GM23248 (cell line): ENCODE data around the gene RDM1. TPM values are rescaled to one million over a fixed set of nuclear protein-coding genes. Genes with fewer than 3 reads are reported as not detected.

Source experiments
- DNase-seq: peaks from one replicate; pipeline ENCODE4 v3.0.0-alpha.2; 2015
- H2AFZ ChIP-seq: fragments of 200-600 bp; sonication (generic); 2 replicates; pipeline ENCODE4 v1.6.1; 2016; ENCODE audit warnings: antibody characterized with exemption
- H3F3A ChIP-seq: fragments of 200-600 bp; sonication (generic); 2 replicates; pipeline ENCODE4 v1.6.1; 2016; ENCODE audit warnings: mild to moderate bottlenecking, antibody characterized with exemption, mixed run types; ENCODE audit not compliant: insufficient read depth
- H3K27ac ChIP-seq: fragments of 200-600 bp; sonication (generic); 2 replicates; pipeline ENCODE4 v1.5.1; 2016; ENCODE audit warnings: mild to moderate bottlenecking
- H3K27me3 ChIP-seq: fragments of 200-600 bp; sonication (generic); replicated peaks from 2 replicates; pipeline ENCODE4 v1.6.1; 2016; ENCODE audit warnings: mild to moderate bottlenecking; ENCODE audit not compliant: insufficient read depth
- H3K36me3 ChIP-seq: fragments of 200-600 bp; sonication (generic); 2 replicates; pipeline ENCODE4 v1.6.1; 2016; ENCODE audit warnings: low read depth, mild to moderate bottlenecking
- H3K4me1 ChIP-seq: fragments of 200-600 bp; sonication (generic); 2 replicates; pipeline ENCODE4 v1.6.1; 2016; ENCODE audit warnings: mild to moderate bottlenecking; ENCODE audit not compliant: insufficient read depth
- H3K4me2 ChIP-seq: fragments of 200-600 bp; sonication (generic); one replicate; pipeline ENCODE4 v1.6.1; 2016; ENCODE audit warnings: mild to moderate bottlenecking; ENCODE audit not compliant: unreplicated experiment
- H3K4me3 ChIP-seq: fragments of 200-600 bp; sonication (generic); 2 replicates; pipeline ENCODE4 v1.5.1; 2016; ENCODE audit warnings: mild to moderate bottlenecking
- H3K79me2 ChIP-seq: fragments of 200-600 bp; sonication (generic); 2 replicates; pipeline ENCODE4 v1.6.1; 2016; ENCODE audit warnings: mild to moderate bottlenecking; ENCODE audit not compliant: insufficient read depth
- H3K9ac ChIP-seq: fragments of 200-600 bp; sonication (generic); 2 replicates; pipeline ENCODE4 v1.6.1; 2016; ENCODE audit warnings: mild to moderate bottlenecking
- H3K9me2 ChIP-seq: fragments of 200-600 bp; sonication (generic); 2 replicates; pipeline ENCODE4 v1.6.1; 2016; ENCODE audit warnings: mixed run types, mild to moderate bottlenecking, moderate library complexity; ENCODE audit not compliant: insufficient read depth
- H3K9me3 ChIP-seq: fragments of 200-600 bp; sonication (generic); one replicate; pipeline ENCODE4 v1.6.1; 2017; ENCODE audit warnings: low read depth
- H4K20me1 ChIP-seq: fragments of 200-600 bp; sonication (generic); 2 replicates; pipeline ENCODE4 v1.6.0; 2016; ENCODE audit not compliant: insufficient read depth
- EZH2 ChIP-seq: fragments of 200-600 bp; sonication (generic); IDR thresholded peaks from 2 replicates; pipeline ENCODE4 v1.6.1; 2018; ENCODE audit warnings: antibody characterized with exemption, mild to moderate bottlenecking; ENCODE audit not compliant: insufficient read depth, poor library complexity, severe bottlenecking
- EZH2phosphoT487 ChIP-seq: fragments of 200-600 bp; sonication (generic); IDR thresholded peaks from 2 replicates; pipeline ENCODE4 v1.6.1; 2018; ENCODE audit warnings: antibody characterized with exemption, moderate library complexity, mild to moderate bottlenecking, low read depth; ENCODE audit not compliant: insufficient read depth
- WGBS, 2 experiments: methylation state at CpG; one replicate each; pipeline ENCODE4 v1.1.6; 2015 to 2017; ENCODE audit warnings: low lambda C conversion rate in 2 of 2, low coverage in 1 of 2; ENCODE audit errors: missing lambda C conversion rate in 2 of 2; 5-methylcytosine and 5-hydroxymethylcytosine counted together
- in situ Hi-C: fragments of 300-500 bp; cut with MboI; formaldehyde crosslinking; loops from 2 replicates; pipeline ENCODE4 v1.15.0; 2020
- polyA plus RNA-seq: library from polyadenylated mRNA; unstranded; fragments of >200 nt; fragmentation: Nextera tagmentation; extraction: Ambion mirVana; gene quantifications from 2 replicates; pipeline ENCODE4 v1.2.1, GENCODE V29; 2016
- total RNA-seq: library from RNA; depleted of rRNA; stranded (reverse); fragments of >200 nt; shearing (Covaris generic); gene quantifications from 2 replicates; pipeline ENCODE4 v1.2.3, GENCODE V29; 2014

RDM1 gene
- total and polyA plus RNA-seq, 2 experiments from 2014 or later = not detected

DNA sequence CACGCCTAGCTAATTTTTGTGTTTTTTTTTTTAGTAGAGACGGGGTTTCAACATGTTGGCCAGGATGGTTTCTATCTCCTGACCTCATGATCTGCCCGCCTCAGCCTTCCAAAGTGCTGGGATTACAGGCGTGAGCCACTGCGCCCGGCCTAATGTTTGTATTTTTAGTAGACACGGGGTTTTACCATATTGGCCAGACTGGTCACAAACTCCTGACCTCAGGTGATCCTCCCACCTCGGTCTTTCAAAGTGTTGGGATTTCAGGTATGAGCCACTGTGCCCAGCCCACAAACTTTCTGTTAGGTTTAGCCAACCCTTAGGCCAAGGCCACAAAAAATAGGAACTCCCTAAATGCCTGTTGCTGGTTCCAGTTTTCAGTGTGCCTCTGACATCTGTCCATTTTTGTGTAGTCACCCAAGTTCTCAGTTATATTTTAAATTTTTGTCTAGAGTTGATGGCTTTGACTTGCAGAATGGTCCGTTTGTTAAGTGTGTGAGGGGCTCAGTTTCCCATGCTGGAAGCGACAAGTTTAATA lies 38.0 kb upstream of the RDM1 start:
- H3K4me1 ChIP-seq = no peaks in the 10 kb centered on the region
- no peaks in the 10 kb centered on the region for H3F3A ChIP-seq
- H3K27me3 ChIP-seq = peaks cover 21% of the 10 kb centered on the region; the same call in 1 of the 2 replicates
- in situ Hi-C loops = loop anchor here (25.0 kb wide), 1 partner anchor 494 kb away; no protein-coding TSS in a partner anchor
- H3K9ac ChIP-seq = no peak overlapping the region
- H3K9me2 ChIP-seq = no peaks in the 10 kb centered on the region
- no peak for TF ChIP-seq EZH2phosphoT487
- TF ChIP-seq EZH2 = no peak
- H3K36me3 ChIP-seq = no peaks in the 10 kb centered on the region
- WGBS, 2 experiments = 42% methylated on average over 10 of the region's 10 CpGs
- no peak overlapping the region for H2AFZ ChIP-seq
- H4K20me1 ChIP-seq = no peaks in the 10 kb centered on the region
- H3K9me3 ChIP-seq = no peaks in the 10 kb centered on the region
- H3K79me2 ChIP-seq = no peaks in the 10 kb centered on the region
- H3K4me2 ChIP-seq = no peak overlapping the region
- H3K27ac ChIP-seq = no peak overlapping the region
- DNase-seq = no peak
- H3K4me3 ChIP-seq = no peak overlapping the region

DNA sequence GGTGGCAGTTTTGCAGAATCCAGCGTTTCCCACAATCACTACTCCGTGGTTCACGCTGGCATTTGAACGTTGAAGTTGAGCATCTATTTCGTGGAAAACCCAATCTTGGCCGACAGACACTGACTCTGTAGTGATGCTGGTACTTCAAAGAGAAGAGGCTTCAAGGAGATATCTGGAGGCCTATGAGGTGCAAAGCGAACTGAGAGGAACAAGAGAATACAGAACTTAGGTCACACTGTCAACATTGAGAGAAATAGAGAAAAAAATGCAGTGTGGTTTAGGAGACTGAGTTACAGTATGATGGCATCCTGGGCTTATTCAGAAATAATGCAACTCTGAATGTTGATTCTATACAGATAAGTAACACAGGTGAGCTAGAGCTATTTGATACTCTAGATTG lies 34.7 kb upstream of the RDM1 start:
- in situ Hi-C loops = loop anchor here (25.0 kb wide), 1 partner anchor 497 kb away; no protein-coding TSS in a partner anchor
- 64% methylated on average over 7 of the region's 7 CpGs for WGBS, 2 experiments
- H3K4me3 ChIP-seq = no peak overlapping the region

DNA sequence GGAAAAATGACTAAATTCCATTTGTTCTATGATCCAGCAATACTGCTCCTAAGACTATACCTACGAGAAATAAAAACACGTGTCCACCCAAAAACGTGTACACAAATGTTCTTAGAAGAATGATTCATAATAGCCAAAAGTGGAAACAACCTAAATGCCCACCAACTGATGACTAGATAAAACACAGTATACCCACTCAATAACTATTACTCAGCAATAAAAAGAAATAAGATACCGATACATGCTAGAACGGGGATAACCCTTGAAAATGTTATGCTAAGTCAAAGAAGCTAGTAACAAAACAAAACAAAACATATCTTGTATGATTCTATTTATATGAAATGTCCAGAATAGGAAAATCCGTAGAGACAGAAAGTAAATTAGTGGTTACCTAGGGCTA lies 33.1 kb upstream of the RDM1 start:
- no peak overlapping the region for H3K4me3 ChIP-seq
- in situ Hi-C loops = loop anchor here (25.0 kb wide), 1 partner anchor 499 kb away; no protein-coding TSS in a partner anchor
- H3K4me1 ChIP-seq = no peaks in the 10 kb centered on the region
- no peaks in the 10 kb centered on the region for H3K79me2 ChIP-seq
- WGBS, 2 experiments = 71 to 74% methylated on average over 6 of the region's 6 CpGs
- H2AFZ ChIP-seq = no peak overlapping the region
- H3K27me3 ChIP-seq = peaks cover 13% of the 10 kb centered on the region; the same call in 1 of the 2 replicates
- no peak for TF ChIP-seq EZH2
- no peaks in the 10 kb centered on the region for H4K20me1 ChIP-seq
- H3K9me2 ChIP-seq = no peaks in the 10 kb centered on the region
- DNase-seq = no peak
- no peaks in the 10 kb centered on the region for H3F3A ChIP-seq
- H3K27ac ChIP-seq = no peak overlapping the region
- no peak overlapping the region for H3K9ac ChIP-seq
- H3K36me3 ChIP-seq = no peaks in the 10 kb centered on the region
- H3K9me3 ChIP-seq = no peaks in the 10 kb centered on the region
- no peak overlapping the region for H3K4me2 ChIP-seq

More for the DNA sequence above, 34.7 kb upstream of the RDM1 start:
- no peak overlapping the region for H2AFZ ChIP-seq
- no peak for DNase-seq
- H3F3A ChIP-seq = no peaks in the 10 kb centered on the region
- no peaks in the 10 kb centered on the region for H3K36me3 ChIP-seq
- H3K27ac ChIP-seq = no peak overlapping the region
- H3K79me2 ChIP-seq = no peaks in the 10 kb centered on the region
- H3K4me2 ChIP-seq = no peak overlapping the region
- no peak for TF ChIP-seq EZH2phosphoT487
- no peak for TF ChIP-seq EZH2
- no peak overlapping the region for H3K9ac ChIP-seq
- H3K9me2 ChIP-seq = no peaks in the 10 kb centered on the region
- H3K4me1 ChIP-seq = no peaks in the 10 kb centered on the region
- no peaks in the 10 kb centered on the region for H3K9me3 ChIP-seq
- H4K20me1 ChIP-seq = no peaks in the 10 kb centered on the region
- peaks cover 11% of the 10 kb centered on the region; the same call in 1 of the 2 replicates for H3K27me3 ChIP-seq

DNA sequence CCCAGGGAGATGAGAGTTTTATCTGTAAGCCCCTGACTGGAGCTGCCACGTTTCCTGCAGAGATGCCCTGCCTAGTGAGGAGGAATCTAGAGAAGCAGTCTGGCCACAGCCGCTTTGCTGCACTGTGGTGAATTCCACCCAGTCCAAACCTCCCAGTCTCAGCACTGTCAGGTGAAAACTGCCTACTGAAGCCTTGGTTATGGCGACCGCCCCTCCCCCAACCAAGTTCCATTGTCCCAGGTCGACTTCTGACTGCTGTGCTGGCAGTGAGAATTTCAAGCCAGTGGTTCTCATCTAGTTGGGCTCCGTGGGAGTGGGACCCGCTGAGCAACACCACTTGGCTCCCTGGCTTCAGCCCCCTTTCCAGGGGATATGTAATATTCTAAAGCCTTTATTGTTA lies 23.1 kb upstream of the RDM1 start:
- H4K20me1 ChIP-seq = no peaks in the 10 kb centered on the region
- no peaks in the 10 kb centered on the region for H3K9me2 ChIP-seq
- no peaks in the 10 kb centered on the region for H3K9me3 ChIP-seq
- no peak overlapping the region for H3K27ac ChIP-seq
- no peak overlapping the region for H3K9ac ChIP-seq
- no peaks in the 10 kb centered on the region for H3F3A ChIP-seq
- peaks cover 12% of the 10 kb centered on the region; the same call in 1 of the 2 replicates for H3K27me3 ChIP-seq
- 35 to 40% methylated on average over 7 of the region's 7 CpGs for WGBS, 2 experiments
- H2AFZ ChIP-seq = no peak overlapping the region
- H3K4me2 ChIP-seq = no peak overlapping the region
- in situ Hi-C loops = loop anchor here (25.0 kb wide), 1 partner anchor 509 kb away; no protein-coding TSS in a partner anchor
- H3K79me2 ChIP-seq = no peaks in the 10 kb centered on the region
- DNase-seq = no peak
- no peaks in the 10 kb centered on the region for H3K36me3 ChIP-seq
- H3K4me3 ChIP-seq = no peak overlapping the region
- no peaks in the 10 kb centered on the region for H3K4me1 ChIP-seq
- no peak for TF ChIP-seq EZH2
